Measurements from ENCODE around the gene EFCAB14.

- TF ChIP-seq CTCF (conservative IDR thresholded peaks at IDR 0.05; ENCODE audit: low read depth, low read length): no peak
- no peak for TF ChIP-seq BHLHE40 (IDR thresholded peaks at IDR 0.05; ENCODE audit: low read depth, low read length)
- no peak for TF ChIP-seq POLR2A (IDR thresholded peaks at IDR 0.05; ENCODE audit: low read depth, low read length)
- TF ChIP-seq CHD1 (IDR thresholded peaks at IDR 0.05; ENCODE audit: low read depth, low read length): no peak
- no peak for TF ChIP-seq RFX5 (IDR thresholded peaks at IDR 0.05; ENCODE audit: low read depth, low read length)
- TF ChIP-seq RCOR1 (IDR thresholded peaks at IDR 0.05; ENCODE audit: insufficient replicate concordance, low read length): no peak
- no peak for TF ChIP-seq ELK1 (IDR thresholded peaks at IDR 0.05; ENCODE audit: borderline replicate concordance, low read depth, low read length)
- no peak for TF ChIP-seq RAD21 (IDR thresholded peaks at IDR 0.05; ENCODE audit: low read length)
- no peak for TF ChIP-seq SMC3 (IDR thresholded peaks at IDR 0.05; ENCODE audit: low read depth, low read length)
- TF ChIP-seq USF2 (IDR thresholded peaks at IDR 0.05; ENCODE audit: low read depth, low read length): no peak
- TF ChIP-seq MXI1 (IDR thresholded peaks at IDR 0.05; ENCODE audit: borderline replicate concordance, low read depth, low read length): no peak
- no peak for TF ChIP-seq MAFK (IDR thresholded peaks at IDR 0.05; ENCODE audit: low read depth, low read length)
- TF ChIP-seq CEBPB (IDR thresholded peaks at IDR 0.05; ENCODE audit: low read depth, low read length): no peak
These were observed 10.8 kb downstream of the EFCAB14 start for GRCh38 chr1:46708121-46708520.

All from IMR-90 (cell line).